CD1c-positive myeloid dendritic cell (primary cell): ENCODE data around the gene CSPG4.
"Not testable (repeated sequence)": the region's sequence is repeated elsewhere in the genome, so short reads cannot be mapped to it uniquely, and the experiment has no call there.

Experiments
- DNase-seq: peaks from one replicate; pipeline ENCODE4 v3.0.0-alpha.2; 2016; ENCODE audit errors: extremely low spot score

The CSPG4 gene

GRCh38 chr15:75723847-75724660, 11.4 kb upstream of the CSPG4 start:
- peak; percentile 91 for DNase-seq

- no peak for DNase-seq
These were observed 10.7 kb upstream of the CSPG4 start for GRCh38 chr15:75723171-75723846.

- DNase-seq = no peak
These were observed 9.5 kb upstream of the CSPG4 start for GRCh38 chr15:75721923-75722870.

GRCh38 chr15:75721480-75721922, 8.9 kb upstream of the CSPG4 start:
- no peak for DNase-seq

GRCh38 chr15:75720787-75721479, 8.3 kb upstream of the CSPG4 start:
- DNase-seq = peak; percentile 54

GRCh38 chr15:75720297-75720696, 7.6 kb upstream of the CSPG4 start:
- DNase-seq = no peak

GRCh38 chr15:75718328-75718727, 5.7 kb upstream of the CSPG4 start:
- DNase-seq = no peak

GRCh38 chr15:75717001-75717400, 4.4 kb upstream of the CSPG4 start:
- DNase-seq = not testable (repeated sequence)

GRCh38 chr15:75716249-75716950, 3.8 kb upstream of the CSPG4 start:
- DNase-seq = not testable (repeated sequence)

GRCh38 chr15:75715312-75715832, 2.7 kb upstream of the CSPG4 start:
- DNase-seq = not testable (repeated sequence)

GRCh38 chr15:75714195-75714594, 1.5 kb upstream of the CSPG4 start:
- no peak for DNase-seq

GRCh38 chr15:75713338-75713895, 769 bp upstream of the CSPG4 start:
- DNase-seq = no peak

GRCh38 chr15:75711495-75711894, 1.2 kb downstream of the CSPG4 start:
- not testable (repeated sequence) for DNase-seq

GRCh38 chr15:75710874-75711273, 1.8 kb downstream of the CSPG4 start:
- not testable (repeated sequence) for DNase-seq

- not testable (repeated sequence) for DNase-seq
These were observed 3.2 kb downstream of the CSPG4 start for GRCh38 chr15:75709458-75709857.

GRCh38 chr15:75706682-75706954, 6.0 kb downstream of the CSPG4 start:
- DNase-seq = no peak

GRCh38 chr15:75705854-75706681, 6.6 kb downstream of the CSPG4 start:
- no peak for DNase-seq

GRCh38 chr15:75705375-75705774, 7.3 kb downstream of the CSPG4 start:
- DNase-seq = not testable (repeated sequence)

GRCh38 chr15:75704618-75705017, 8.0 kb downstream of the CSPG4 start:
- DNase-seq = no peak

GRCh38 chr15:75704263-75704615, 8.4 kb downstream of the CSPG4 start:
- no peak for DNase-seq
